Thyroid gland (tissue), 4 donors: ENCODE measurements around the gene MBNL2.

Experiments
- POLR2A ChIP-seq, 2 donors: fragments of 450-650 bp; IDR thresholded peaks; one replicate each; pipeline ENCODE4 v1.6.1; 2017; ENCODE audit warnings: antibody characterized with exemption in 2 of 2, mild to moderate bottlenecking in 2 of 2, moderate library complexity in 1 of 2
- TF ChIP-seq, protein P1 (sequence below), 6 experiments: fragments of 200-600 bp in 3 of 6; fragments of 450-650 bp in 3 of 6; sonication (generic) in 3 of 6; IDR thresholded peaks; one replicate each; pipeline ENCODE4 v1.5.1; 2016 to 2019; ENCODE audit warnings: antibody characterized with exemption in 6 of 6, mild to moderate bottlenecking in 2 of 6, inconsistent platforms in 1 of 6, moderate library complexity in 1 of 6

DNA sequence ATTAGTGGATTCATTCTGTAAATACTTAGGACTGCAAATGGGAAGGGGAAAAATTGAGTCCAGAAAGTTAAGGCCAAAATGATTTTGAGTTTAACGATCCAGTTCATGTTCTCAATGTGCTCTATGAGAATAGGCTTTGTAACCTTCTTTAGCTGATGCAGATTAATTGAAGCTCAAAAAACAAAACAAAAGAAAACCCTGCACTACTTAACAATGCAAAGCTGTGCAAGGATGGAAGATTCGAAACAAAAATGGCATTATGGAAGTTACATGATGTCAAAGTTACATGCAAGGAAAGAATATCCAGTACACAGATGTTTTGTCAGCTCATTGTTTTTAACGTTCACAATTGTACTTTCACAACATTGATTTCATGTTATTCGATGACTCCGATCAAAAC lies 132.7 kb downstream of the MBNL2 start:
- TF ChIP-seq POLR2A (IDR thresholded peaks at IDR 0.05), result no peak
- TF ChIP-seq, protein P1, sequence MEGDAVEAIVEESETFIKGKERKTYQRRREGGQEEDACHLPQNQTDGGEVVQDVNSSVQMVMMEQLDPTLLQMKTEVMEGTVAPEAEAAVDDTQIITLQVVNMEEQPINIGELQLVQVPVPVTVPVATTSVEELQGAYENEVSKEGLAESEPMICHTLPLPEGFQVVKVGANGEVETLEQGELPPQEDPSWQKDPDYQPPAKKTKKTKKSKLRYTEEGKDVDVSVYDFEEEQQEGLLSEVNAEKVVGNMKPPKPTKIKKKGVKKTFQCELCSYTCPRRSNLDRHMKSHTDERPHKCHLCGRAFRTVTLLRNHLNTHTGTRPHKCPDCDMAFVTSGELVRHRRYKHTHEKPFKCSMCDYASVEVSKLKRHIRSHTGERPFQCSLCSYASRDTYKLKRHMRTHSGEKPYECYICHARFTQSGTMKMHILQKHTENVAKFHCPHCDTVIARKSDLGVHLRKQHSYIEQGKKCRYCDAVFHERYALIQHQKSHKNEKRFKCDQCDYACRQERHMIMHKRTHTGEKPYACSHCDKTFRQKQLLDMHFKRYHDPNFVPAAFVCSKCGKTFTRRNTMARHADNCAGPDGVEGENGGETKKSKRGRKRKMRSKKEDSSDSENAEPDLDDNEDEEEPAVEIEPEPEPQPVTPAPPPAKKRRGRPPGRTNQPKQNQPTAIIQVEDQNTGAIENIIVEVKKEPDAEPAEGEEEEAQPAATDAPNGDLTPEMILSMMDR (IDR thresholded peaks at IDR 0.05), result no peak
